IMR-90 (cell line): ENCODE results near the gene RNPEPL1. TPM values are rescaled to one million over a fixed set of nuclear protein-coding genes. Genes with fewer than 3 reads are reported as not detected.

Source experiments
- ATAC-seq: fragments of 200-7000 bp; cut with Tn5 transposase; 2 replicates; pipeline ENCODE4 v1.9.1; 2020; ENCODE audit warnings: low read depth, mild to moderate bottlenecking, moderate library complexity
- BruUV-seq: library from RNA; stranded (reverse); fragments of 400-500 nt; replicated peaks from 2 replicates; lab custom pipeline; 2021; lab: Mats Ljungman, UMichigan
- CTCF ChIA-PET: fragments of 300-600 bp; formaldehyde crosslinking; extraction: SDS; loops from one replicate; lab custom pipeline; 2021; ENCODE audit warnings: antibody characterized with exemption; lab: Yijun Ruan, JAX
- POLR2A ChIA-PET: fragments of 300-600 bp; sonication (Branson Sonifier 250); formaldehyde crosslinking; loops from one replicate; lab custom pipeline; 2022; ENCODE audit warnings: antibody characterized with exemption; ENCODE audit not compliant: unreplicated experiment; lab: Charles Lee
- DNase-seq: peaks from one replicate; pipeline ENCODE4 v3.0.0; 2013
- H2AFZ ChIP-seq: replicated peaks from 2 replicates; pipeline ENCODE3; 2013; ENCODE audit warnings: low read length, mild to moderate bottlenecking; ENCODE audit not compliant: poor library complexity
- H2AK5ac ChIP-seq: 2 replicates; pipeline ENCODE4 v1.6.1; 2013; ENCODE audit warnings: low read depth, low read length, inconsistent platforms
- H2AK9ac ChIP-seq: replicated peaks from 2 replicates; pipeline ENCODE3; 2013; ENCODE audit warnings: mild to moderate bottlenecking, low read depth, low read length, moderate library complexity; ENCODE audit not compliant: poor library complexity
- H2BK120ac ChIP-seq: 2 replicates; pipeline ENCODE4 v1.6.1; 2013; ENCODE audit warnings: low read depth, low read length, inconsistent platforms
- H2BK15ac ChIP-seq: 3 replicates; pipeline ENCODE4 v1.6.1; 2013; ENCODE audit warnings: low read depth, low read length, inconsistent platforms
- H2BK20ac ChIP-seq: 2 replicates; pipeline ENCODE4 v1.6.1; 2013; ENCODE audit warnings: low read depth, mild to moderate bottlenecking, inconsistent platforms, low read length, moderate library complexity
- H2BK5ac ChIP-seq: 2 replicates; pipeline ENCODE4 v1.6.1; 2013; ENCODE audit warnings: mild to moderate bottlenecking, low read depth, low read length, inconsistent platforms; ENCODE audit not compliant: poor library complexity, severe bottlenecking
- H3K14ac ChIP-seq: replicated peaks from 2 replicates; pipeline ENCODE4 v1.6.1; 2013; ENCODE audit warnings: low read depth, low read length, inconsistent platforms
- H3K18ac ChIP-seq: 2 replicates; pipeline ENCODE4 v1.6.1; 2013; ENCODE audit warnings: low read depth, low read length, control low read depth
- H3K23ac ChIP-seq: 2 replicates; pipeline ENCODE4 v1.6.1; 2013; ENCODE audit warnings: low read depth, low read length, inconsistent platforms
- H3K27ac ChIP-seq: 2 replicates; pipeline ENCODE4 v1.5.1; 2013; ENCODE audit warnings: mild to moderate bottlenecking, control low read depth, low read length; ENCODE audit not compliant: insufficient read depth
- H3K27me3 ChIP-seq: 2 replicates; pipeline ENCODE4 v1.6.1; 2013; ENCODE audit warnings: low read length; ENCODE audit not compliant: control insufficient read depth, insufficient read depth
- H3K36me3 ChIP-seq: 2 replicates; pipeline ENCODE4 v1.6.1; 2013; ENCODE audit warnings: low read length, mixed read lengths; ENCODE audit not compliant: control insufficient read depth, insufficient read depth
- H3K4ac ChIP-seq: 2 replicates; pipeline ENCODE4 v1.6.1; 2013; ENCODE audit warnings: low read depth, low read length, inconsistent platforms
- H3K4me1 ChIP-seq: 2 replicates; pipeline ENCODE4 v1.6.1; 2013; ENCODE audit warnings: low read length, mixed read lengths; ENCODE audit not compliant: control insufficient read depth, insufficient read depth
- H3K4me2 ChIP-seq: 2 replicates; pipeline ENCODE4 v1.6.1; 2013; ENCODE audit warnings: low read depth, mild to moderate bottlenecking, control low read depth, low read length, moderate library complexity
- H3K4me3 ChIP-seq: 2 replicates; pipeline ENCODE4 v1.5.1; 2013; ENCODE audit warnings: low read depth, mild to moderate bottlenecking, control low read depth, low read length, moderate library complexity; ENCODE audit not compliant: insufficient read depth
- H3K56ac ChIP-seq: 2 replicates; pipeline ENCODE4 v1.6.1; 2013; ENCODE audit warnings: low read length, inconsistent platforms; ENCODE audit not compliant: insufficient read depth; ENCODE audit errors: extremely low read depth
- H3K79me1 ChIP-seq, 2 experiments: 2 replicates each; pipeline ENCODE4 v1.6.1; 2013; ENCODE audit warnings: low read length in 2 of 2, inconsistent platforms in 1 of 2, low read depth in 1 of 2
- H3K9ac ChIP-seq: 2 replicates; pipeline ENCODE4 v1.6.1; 2013; ENCODE audit warnings: low read depth, low read length, control low read depth
- H3K9me1 ChIP-seq: 2 replicates; pipeline ENCODE4 v1.6.1; 2013; ENCODE audit warnings: low read length, inconsistent platforms; ENCODE audit not compliant: insufficient read depth
- H3K9me3 ChIP-seq: 2 replicates; pipeline ENCODE4 v1.6.1; 2013; ENCODE audit warnings: low read length; ENCODE audit not compliant: control insufficient read depth, insufficient read depth
- H4K20me1 ChIP-seq: 2 replicates; pipeline ENCODE4 v1.6.1; 2013; ENCODE audit warnings: low read length, inconsistent platforms; ENCODE audit not compliant: insufficient read depth
- H4K5ac ChIP-seq: 2 replicates; pipeline ENCODE4 v1.6.1; 2013; ENCODE audit warnings: mild to moderate bottlenecking, low read depth, low read length, control low read depth
- H4K8ac ChIP-seq, 2 experiments: 2 replicates each; pipeline ENCODE4 v1.6.1; 2013; ENCODE audit warnings: low read depth in 2 of 2, low read length in 2 of 2, control low read depth in 1 of 2, inconsistent platforms in 1 of 2
- H4K91ac ChIP-seq: 2 replicates; pipeline ENCODE4 v1.6.1; 2013; ENCODE audit warnings: low read depth, low read length, inconsistent platforms; ENCODE audit not compliant: insufficient read depth
- BHLHE40 ChIP-seq: fragments of 150-350 bp; IDR thresholded peaks from 2 replicates; pipeline ENCODE4 v1.6.1; 2016; ENCODE audit warnings: mild to moderate bottlenecking, low read depth, low read length
- CEBPB ChIP-seq: IDR thresholded peaks from 2 replicates; pipeline ENCODE4 v1.6.1; 2012; ENCODE audit warnings: low read depth, low read length, improper control_type of control experiment
- CHD1 ChIP-seq: IDR thresholded peaks from 2 replicates; pipeline ENCODE4 v1.6.1; 2012; ENCODE audit warnings: low read depth, low read length, improper control_type of control experiment
- ELK1 ChIP-seq: fragments of 150-350 bp; IDR thresholded peaks from 2 replicates; pipeline ENCODE4 v1.6.1; 2016; ENCODE audit warnings: low read depth, mild to moderate bottlenecking, low read length, moderate library complexity, borderline replicate concordance
- FOS ChIP-seq: fragments of 150-350 bp; IDR thresholded peaks from 2 replicates; pipeline ENCODE4 v1.6.1; 2016; ENCODE audit warnings: low read depth, low read length
- MAFK ChIP-seq: IDR thresholded peaks from 2 replicates; pipeline ENCODE4 v1.6.1; 2012; ENCODE audit warnings: low read depth, low read length, improper control_type of control experiment
- MAZ ChIP-seq: IDR thresholded peaks from 2 replicates; pipeline ENCODE4 v1.6.1; 2012; ENCODE audit warnings: low read depth, mild to moderate bottlenecking, low read length, improper control_type of control experiment, moderate library complexity, borderline replicate concordance
- MXI1 ChIP-seq: IDR thresholded peaks from 2 replicates; pipeline ENCODE4 v1.6.1; 2012; ENCODE audit warnings: low read depth, mild to moderate bottlenecking, low read length, moderate library complexity, borderline replicate concordance
- NFE2L2 ChIP-seq: fragments of 150-350 bp; IDR thresholded peaks from 2 replicates; pipeline ENCODE4 v1.6.1; 2016; ENCODE audit warnings: low read depth, mild to moderate bottlenecking, low read length
- POLR2A ChIP-seq: IDR thresholded peaks from 2 replicates; pipeline ENCODE4 v1.6.1; 2012; ENCODE audit warnings: mild to moderate bottlenecking, low read depth, low read length
- RAD21 ChIP-seq: IDR thresholded peaks from 2 replicates; pipeline ENCODE4 v1.6.1; 2012; ENCODE audit warnings: low read length, improper control_type of control experiment
- RCOR1 ChIP-seq: IDR thresholded peaks from 2 replicates; pipeline ENCODE4 v1.6.1; 2012; ENCODE audit warnings: mild to moderate bottlenecking, low read length, improper control_type of control experiment; ENCODE audit not compliant: insufficient replicate concordance
- RFX5 ChIP-seq: IDR thresholded peaks from 2 replicates; pipeline ENCODE4 v1.8.0; 2012; ENCODE audit warnings: low read depth, mild to moderate bottlenecking, low read length, moderate library complexity
- SMC3 ChIP-seq: fragments of 150-350 bp; IDR thresholded peaks from 2 replicates; pipeline ENCODE4 v1.6.1; 2016; ENCODE audit warnings: low read depth, mild to moderate bottlenecking, antibody characterized with exemption, low read length, moderate library complexity
- WGBS, 2 experiments: methylation state at CpG; one replicate each; pipeline versions ENCODE4 v1.1.5 to v1.1.7; 2013; ENCODE audit warnings: missing lambda C conversion rate in 2 of 2; ENCODE audit not compliant: insufficient read length in 1 of 2; ENCODE audit errors: extremely low coverage in 2 of 2; 5-methylcytosine and 5-hydroxymethylcytosine counted together
- dilution Hi-C: fragments of 300-500 bp; cut with HindIII; formaldehyde crosslinking; loops from one replicate; pipeline ENCODE4 v1.14.3; 2018; ENCODE audit warnings: low sequenced_read_pairs; ENCODE audit not compliant: unreplicated experiment
- in situ Hi-C: fragments of 300-500 bp; cut with MboI; formaldehyde crosslinking; loops from 3 replicates; pipeline ENCODE4 v1.14.3; 2019; ENCODE audit warnings: low sequenced_read_pairs, inconsistent platforms, mixed read lengths
- intact Hi-C: fragments of 100-400 bp; cut with micrococcal nuclease; formaldehyde crosslinking; loops from 2 replicates; pipeline ENCODE4 v1.10.0; 2022
- polyA plus RNA-seq, 3 experiments: library from polyadenylated mRNA; depleted of rRNA; stranded (reverse); fragments of >200 nt; gene quantifications; 2 replicates each; pipeline ENCODE4 v1.2.3, GENCODE V29; 2012; ENCODE audit warnings: low replicate concordance in 1 of 3
- total RNA-seq: library from RNA; depleted of rRNA; stranded (reverse); fragments of >200 nt; gene quantifications from 2 replicates; pipeline ENCODE4 v1.2.3, GENCODE V29; 2012
- TF ChIP-seq, protein P1 (sequence below): fragments of 150-350 bp; IDR thresholded peaks from 2 replicates; pipeline ENCODE4 v1.6.1; 2017; ENCODE audit warnings: mild to moderate bottlenecking, antibody characterized with exemption, low read length, low read depth

The RNPEPL1 gene
- total and polyA plus RNA-seq, 2 of the 4 experiments (the other 2 are of a cell fraction): 3.8 to 18.7 TPM

DNA sequence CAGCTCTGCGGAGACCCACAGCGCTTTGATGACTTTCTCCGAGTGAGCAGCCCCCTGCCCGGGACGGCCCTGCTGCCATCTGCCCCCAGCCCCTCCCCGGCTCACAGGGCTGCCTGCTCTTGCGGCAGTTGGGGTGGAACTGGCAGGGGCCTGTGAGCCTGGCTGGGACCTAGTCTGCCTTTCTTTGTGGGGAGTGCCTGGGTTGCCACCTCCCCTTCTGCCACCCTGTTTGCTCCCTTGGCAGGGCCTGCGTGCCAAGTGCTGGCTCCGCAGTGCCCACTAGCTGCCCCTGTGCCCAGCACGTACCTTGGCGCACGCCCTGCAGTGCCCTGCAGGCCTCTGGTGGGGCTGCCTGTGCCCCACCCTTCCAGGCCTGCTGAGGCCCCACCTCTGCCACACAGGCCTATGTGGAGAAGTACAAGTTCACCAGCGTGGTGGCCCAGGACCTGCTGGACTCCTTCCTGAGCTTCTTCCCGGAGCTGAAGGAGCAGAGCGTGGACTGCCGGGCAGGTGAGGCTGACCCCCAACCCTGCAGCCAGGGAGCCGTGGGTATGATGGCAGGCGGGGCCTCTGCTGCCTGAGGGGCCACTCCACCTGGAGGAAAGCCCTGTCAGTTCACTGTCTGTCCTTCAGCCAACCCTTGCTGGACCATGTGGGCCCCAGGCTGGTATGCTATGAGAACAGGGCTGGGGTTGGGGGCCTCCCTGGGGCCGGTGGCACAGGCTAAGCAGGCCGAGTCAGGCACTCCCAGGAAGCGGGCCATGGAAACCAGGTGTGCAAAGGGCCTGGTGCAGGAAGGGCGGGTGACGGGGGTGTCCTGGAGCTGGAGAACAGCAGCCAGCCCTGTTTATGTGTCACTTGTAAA lies 7.0 kb downstream of the RNPEPL1 start:
- no peaks in the 10 kb centered on the region for H3K27me3 ChIP-seq
- H4K8ac ChIP-seq: no peak overlapping the region
- H2AFZ ChIP-seq: no peak overlapping the region
- ATAC-seq: no peak
- dilution Hi-C loops (no loop called here), in situ Hi-C loops (no loop called here), intact Hi-C loops (no loop called here)
- no peak overlapping the region for H2BK20ac ChIP-seq
- DNase-seq: no peak
- CTCF ChIA-PET: no interaction called here
- POLR2A ChIA-PET: no interaction called here
- no TSS peak for BruUV-seq
- no peak overlapping the region for H4K5ac ChIP-seq
- no peak overlapping the region for H3K9ac ChIP-seq
- WGBS, 2 experiments: 100% methylated on average over 2 of the region's 23 CpGs; no CpG with 5 or more reads in 1 of the 2 experiments
- H2BK5ac ChIP-seq: no peak overlapping the region
- H2BK15ac ChIP-seq: no peak overlapping the region
- H3K4me2 ChIP-seq: no peak overlapping the region
- peaks cover 8% of the 10 kb centered on the region for H3K9me1 ChIP-seq
- H3K56ac ChIP-seq: no peak overlapping the region
- H3K4me1 ChIP-seq: peaks cover 8% of the 10 kb centered on the region; the same call in 1 of the 2 replicates
- H3K27ac ChIP-seq: no peak overlapping the region
- no peak overlapping the region for H3K14ac ChIP-seq
- peaks cover 8 to 39% of the 10 kb centered on the region in 2 experiments; a peak in 3 of 4 replicates for H3K79me1 ChIP-seq
- peaks cover 31% of the 10 kb centered on the region for H4K20me1 ChIP-seq
- H3K4me3 ChIP-seq: no peak overlapping the region
- H3K4ac ChIP-seq: no peak overlapping the region
- H2BK120ac ChIP-seq: no peak overlapping the region
- peaks cover 31% of the 10 kb centered on the region for H3K36me3 ChIP-seq
- no peaks in the 10 kb centered on the region for H3K9me3 ChIP-seq
- H3K18ac ChIP-seq: no peak overlapping the region
- no peak overlapping the region for H2AK9ac ChIP-seq
- no peak overlapping the region for H4K91ac ChIP-seq
- no peak overlapping the region for H3K23ac ChIP-seq
- H2AK5ac ChIP-seq: no peak overlapping the region
- no peak for TF ChIP-seq POLR2A
- TF ChIP-seq MAFK: no peak
- TF ChIP-seq CEBPB: no peak
- TF ChIP-seq ELK1: no peak
- no peak for TF ChIP-seq RAD21
- no peak for TF ChIP-seq RFX5
- no peak for TF ChIP-seq MAZ
- no peak for TF ChIP-seq CHD1
- no peak for TF ChIP-seq BHLHE40
- TF ChIP-seq NFE2L2: no peak
- TF ChIP-seq, protein P1, sequence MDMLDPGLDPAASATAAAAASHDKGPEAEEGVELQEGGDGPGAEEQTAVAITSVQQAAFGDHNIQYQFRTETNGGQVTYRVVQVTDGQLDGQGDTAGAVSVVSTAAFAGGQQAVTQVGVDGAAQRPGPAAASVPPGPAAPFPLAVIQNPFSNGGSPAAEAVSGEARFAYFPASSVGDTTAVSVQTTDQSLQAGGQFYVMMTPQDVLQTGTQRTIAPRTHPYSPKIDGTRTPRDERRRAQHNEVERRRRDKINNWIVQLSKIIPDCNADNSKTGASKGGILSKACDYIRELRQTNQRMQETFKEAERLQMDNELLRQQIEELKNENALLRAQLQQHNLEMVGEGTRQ: no peak
- TF ChIP-seq FOS: no peak
- no peak for TF ChIP-seq SMC3
- no peak for TF ChIP-seq RCOR1
- TF ChIP-seq MXI1: no peak
